ENCODE results near the gene LY9.

DNA sequence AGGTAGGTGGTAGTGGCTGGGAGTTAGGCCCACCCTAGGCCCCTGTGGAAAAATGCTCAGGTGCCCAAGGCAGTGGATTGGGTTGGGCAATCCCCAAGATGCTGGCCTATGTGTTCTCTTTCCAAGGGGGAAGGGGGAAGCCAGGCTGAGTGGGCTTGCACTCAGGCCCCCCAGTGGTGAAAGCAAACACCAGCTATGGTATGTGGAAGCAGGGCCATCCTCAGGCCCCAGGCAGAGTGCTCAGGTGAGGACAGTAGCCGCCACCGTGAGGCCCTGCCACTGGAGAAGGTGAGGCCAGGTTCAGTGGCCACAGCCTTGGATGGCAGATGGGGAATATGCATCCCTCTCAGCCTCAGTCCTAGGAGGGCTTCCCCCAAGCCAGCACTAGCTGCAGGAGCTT, 11.8 kb downstream of the LY9 start:
- TF ChIP-seq YY1 (IDR thresholded peaks at IDR 0.05; ENCODE audit: insufficient read depth, insufficient read length) = no peak
- no peak for TF ChIP-seq ZNF274 (IDR thresholded peaks at IDR 0.05; ENCODE audit: low read depth, low read length)

Measured in NT2/D1 (cell line).